ENCODE measurements around the gene FGF12. TPM values are rescaled to one million over a fixed set of nuclear protein-coding genes. Genes with fewer than 3 reads are reported as not detected.

The FGF12 gene
- polyA plus RNA-seq, 3 donors, result not detected

DNA sequence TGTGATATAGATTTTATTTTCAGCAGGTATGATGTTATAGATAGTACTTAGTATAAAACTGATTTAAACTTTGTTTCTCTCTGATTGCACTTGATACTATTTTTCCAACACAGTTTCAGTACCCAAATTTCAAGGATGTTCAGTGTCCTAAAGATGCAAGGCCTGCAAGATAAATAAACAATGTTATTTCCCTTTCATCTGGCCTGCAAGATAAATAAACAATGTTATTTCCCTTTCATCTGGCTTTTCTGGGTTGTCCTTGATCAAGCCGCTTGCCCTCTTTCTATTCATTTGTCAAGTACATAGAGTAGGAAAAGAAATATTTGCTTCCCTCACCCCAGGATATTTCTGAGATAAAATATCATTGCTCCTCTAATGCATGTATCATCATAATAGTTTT, 571.0 kb downstream of the FGF12 start:
- H3K27me3 Mint-ChIP-seq (ENCODE audit: low read depth in 3 of 3), result peaks cover 0 to 3% (median 0%) of the 10 kb centered on the region in 3 donors
- no peaks in the 10 kb centered on the region for H3K79me2 ChIP-seq (ENCODE audit: insufficient read depth, low read length)
- no CpG with 5 or more reads among the region's 1 CpG for WGBS (ENCODE audit: insufficient coverage)
- no peaks in the 10 kb centered on the region for H4K20me1 ChIP-seq (ENCODE audit: insufficient read depth, low read length)
- no peak overlapping the region for H3K4me3 ChIP-seq (replicated peaks in 1 of 3; ENCODE audit: low read depth in 2 of 3, low read length in 3 of 3)
- H3K4me1 ChIP-seq (ENCODE audit: control insufficient read depth in 1 of 2, insufficient read depth in 2 of 2, low read length in 2 of 2), result no peaks in the 10 kb centered on the region
- no peaks in the 10 kb centered on the region for H3K36me3 Mint-ChIP-seq
- peaks cover 0 to 2% (median 0%) of the 10 kb centered on the region in 7 donors for H3K9me3 Mint-ChIP-seq
- H3K4me3 Mint-ChIP-seq, result no peak overlapping the region
- no peak overlapping the region for H3K9ac ChIP-seq (ENCODE audit: insufficient read depth, low read length, poor library complexity, severe bottlenecking)
- no peak overlapping the region for H3K27ac ChIP-seq (ENCODE audit: low read depth in 1 of 2, low read length in 2 of 2)
- H2AFZ ChIP-seq (ENCODE audit: insufficient read depth, low read depth, low read length, poor library complexity, severe bottlenecking), result no peak overlapping the region
- no peak for DNase-seq
- H3K4me1 Mint-ChIP-seq, result no peaks in the 10 kb centered on the region
- H3K9me3 ChIP-seq (replicated peaks in 1 of 2; ENCODE audit: control insufficient read depth in 1 of 2, insufficient read depth in 1 of 2, low read length in 2 of 2), result no peaks in the 10 kb centered on the region
- H3K36me3 ChIP-seq (replicated peaks in 1 of 2; ENCODE audit: control insufficient read depth in 1 of 2, insufficient read depth in 2 of 2, low read length in 2 of 2), result no peaks in the 10 kb centered on the region
- H3K27ac Mint-ChIP-seq, result no peak overlapping the region
- intact Hi-C loops (cut with micrococcal nuclease), result no loop called here
- no peak overlapping the region for H3K4me2 ChIP-seq (replicated peaks; ENCODE audit: extremely low read depth, low read length, poor library complexity, severe bottlenecking)
- no peak for TF ChIP-seq CTCF (IDR thresholded peaks at IDR 0.05)
- no peaks in the 10 kb centered on the region for H3K27me3 ChIP-seq (ENCODE audit: control insufficient read depth in 2 of 2, insufficient read depth in 2 of 2, low read length in 2 of 2)

DNA sequence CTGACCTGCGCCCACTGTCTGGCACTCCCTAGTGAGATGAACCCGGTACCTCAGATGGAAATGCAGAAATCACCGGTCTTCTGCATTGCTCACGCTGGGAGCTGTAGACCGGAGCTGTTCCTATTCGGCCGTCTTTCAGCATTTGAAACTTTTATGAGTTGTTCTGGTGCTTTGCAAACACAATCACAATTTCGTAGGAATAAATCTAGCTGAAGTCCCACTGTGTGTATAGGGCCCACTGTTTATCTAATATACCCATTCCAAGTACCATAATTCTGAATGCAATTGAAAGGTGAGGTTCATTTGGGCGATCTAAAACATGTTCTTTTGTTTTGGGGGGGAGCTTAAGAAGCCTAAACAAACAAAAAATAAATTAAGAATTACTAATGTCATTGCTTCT, 572.1 kb downstream of the FGF12 start:
- intact Hi-C loops (cut with micrococcal nuclease), result no loop called here
- H2AFZ ChIP-seq (ENCODE audit: insufficient read depth, low read depth, low read length, poor library complexity, severe bottlenecking), result no peak overlapping the region
- no peaks in the 10 kb centered on the region for H3K27me3 ChIP-seq (ENCODE audit: control insufficient read depth in 2 of 2, insufficient read depth in 2 of 2, low read length in 2 of 2)
- no peak overlapping the region for H3K9ac ChIP-seq (ENCODE audit: insufficient read depth, low read length, poor library complexity, severe bottlenecking)
- TF ChIP-seq CTCF (IDR thresholded peaks at IDR 0.05), result no peak
- no CpG with 5 or more reads among the region's 9 CpGs for WGBS (ENCODE audit: insufficient coverage)
- H3K4me1 Mint-ChIP-seq, result no peaks in the 10 kb centered on the region
- no peaks in the 10 kb centered on the region for H3K4me1 ChIP-seq (ENCODE audit: control insufficient read depth in 1 of 2, insufficient read depth in 2 of 2, low read length in 2 of 2)
- no peaks in the 10 kb centered on the region for H3K36me3 ChIP-seq (replicated peaks in 1 of 2; ENCODE audit: control insufficient read depth in 1 of 2, insufficient read depth in 2 of 2, low read length in 2 of 2)
- H3K27me3 Mint-ChIP-seq (ENCODE audit: low read depth in 3 of 3), result peaks cover 0 to 3% (median 0%) of the 10 kb centered on the region in 3 donors
- H3K79me2 ChIP-seq (ENCODE audit: insufficient read depth, low read length), result no peaks in the 10 kb centered on the region
- peaks cover 0 to 2% (median 0%) of the 10 kb centered on the region in 7 donors for H3K9me3 Mint-ChIP-seq
- DNase-seq, result no peak
- H3K27ac Mint-ChIP-seq, result no peak overlapping the region
- H3K9me3 ChIP-seq (replicated peaks in 1 of 2; ENCODE audit: control insufficient read depth in 1 of 2, insufficient read depth in 1 of 2, low read length in 2 of 2), result no peaks in the 10 kb centered on the region
- no peaks in the 10 kb centered on the region for H3K36me3 Mint-ChIP-seq
- H3K27ac ChIP-seq (ENCODE audit: low read depth in 1 of 2, low read length in 2 of 2), result no peak overlapping the region
- no peak overlapping the region for H3K4me2 ChIP-seq (replicated peaks; ENCODE audit: extremely low read depth, low read length, poor library complexity, severe bottlenecking)
- no peak overlapping the region for H3K4me3 ChIP-seq (replicated peaks in 1 of 3; ENCODE audit: low read depth in 2 of 3, low read length in 3 of 3)
- H4K20me1 ChIP-seq (ENCODE audit: insufficient read depth, low read length), result no peaks in the 10 kb centered on the region
- no peak overlapping the region for H3K4me3 Mint-ChIP-seq

Data from CD14-positive monocyte (primary cell).